DMS 273 (cell line): ENCODE data around the gene MATN1.

Source experiments
- DNase-seq: peaks from one replicate; lab custom pipeline; 2025; ENCODE audit not compliant: unreplicated experiment; lab: John Stamatoyannopoulos, UW

MATN1 gene

GRCh38 chr1:30665216-30666010, 58.0 kb downstream of the MATN1 start:
- peak; percentile 36 for DNase-seq

GRCh38 chr1:30664103-30664755, 59.2 kb downstream of the MATN1 start:
- no peak for DNase-seq

- DNase-seq, result no peak
These were observed 59.7 kb downstream of the MATN1 start for GRCh38 chr1:30663596-30664091.

GRCh38 chr1:30662291-30662840, 61.0 kb downstream of the MATN1 start:
- DNase-seq, result no peak

GRCh38 chr1:30661311-30661710, 62.1 kb downstream of the MATN1 start:
- no peak for DNase-seq
